ENCODE results near the gene AFTPH. TPM values are rescaled to one million over a fixed set of nuclear protein-coding genes. Genes with fewer than 3 reads are reported as not detected.

Gene AFTPH
- polyA plus RNA-seq, 1 experiment, result 10.9 TPM

- no peak for TF ChIP-seq CTCF (IDR thresholded peaks at IDR 0.05; ENCODE audit: insufficient read depth, low read depth, low read length)
- no peak overlapping the region for H3K4me3 ChIP-seq (ENCODE audit: low read depth, low read length)
- no peaks in the 10 kb centered on the region for H3K36me3 ChIP-seq (ENCODE audit: control insufficient read depth, insufficient read depth, low read length)
- ChIA-PET CTCF (interaction anchor here (0.9 to 2.3 kb wide), 6 partner anchors 10 to 263 kb away, joined by 3 to 6 read pairs (median 4); no protein-coding TSS in a partner anchor), POLR2A (no interaction called here)
- H3K27me3 ChIP-seq (ENCODE audit: control insufficient read depth, insufficient read depth, low read length), result peaks cover 20% of the 10 kb centered on the region
- DNase-seq (ENCODE audit: low read depth), result no peak
These were observed 81.9 kb downstream of the AFTPH start for GRCh38 chr2:64605991-64606478.

GRCh38 chr2:64606479-64607363, 82.6 kb downstream of the AFTPH start:
- ChIA-PET POLR2A (interaction anchor here (0.6 kb wide), 1 partner anchor 224 kb away, joined by 3 read pairs; no protein-coding TSS in a partner anchor), CTCF (interaction anchor here (0.7 to 2.3 kb wide), 12 partner anchors 11 to 266 kb away, joined by 3 to 12 read pairs (median 4); no protein-coding TSS in a partner anchor)
- no peak for TF ChIP-seq CTCF (IDR thresholded peaks at IDR 0.05; ENCODE audit: insufficient read depth, low read depth, low read length)
- H3K36me3 ChIP-seq (ENCODE audit: control insufficient read depth, insufficient read depth, low read length), result no peaks in the 10 kb centered on the region
- no peak overlapping the region for H3K4me3 ChIP-seq (ENCODE audit: low read depth, low read length)
- peaks cover 21% of the 10 kb centered on the region for H3K27me3 ChIP-seq (ENCODE audit: control insufficient read depth, insufficient read depth, low read length)
- no peak for DNase-seq (ENCODE audit: low read depth)

GRCh38 chr2:64607381-64608304, 83.5 kb downstream of the AFTPH start:
- POLR2A ChIA-PET, result interaction anchor here (0.6 kb wide), 1 partner anchor 223 kb away, joined by 3 read pairs; no protein-coding TSS in a partner anchor
- no peak for TF ChIP-seq CTCF (IDR thresholded peaks at IDR 0.05; ENCODE audit: insufficient read depth, low read depth, low read length)
- no peak for DNase-seq (ENCODE audit: low read depth)
- Histone ChIP-seq H3K27me3 (ENCODE audit: control insufficient read depth, insufficient read depth, low read length) (peaks cover 22% of the 10 kb centered on the region), H3K36me3 (ENCODE audit: control insufficient read depth, insufficient read depth, low read length) (no peaks in the 10 kb centered on the region), H3K4me3 (ENCODE audit: low read depth, low read length) (no peak overlapping the region)
- CTCF ChIA-PET, result interaction anchor here (0.7 to 2.3 kb wide), 13 partner anchors 7 to 265 kb away, joined by 3 to 12 read pairs (median 5); no protein-coding TSS in a partner anchor

- TF ChIP-seq CTCF (IDR thresholded peaks at IDR 0.05; ENCODE audit: insufficient read depth, low read depth, low read length), result no peak
- no peaks in the 10 kb centered on the region for H3K36me3 ChIP-seq (ENCODE audit: control insufficient read depth, insufficient read depth, low read length)
- no peak for DNase-seq (ENCODE audit: low read depth)
- ChIA-PET POLR2A (no interaction called here), CTCF (interaction anchor here (0.7 to 2.3 kb wide), 8 partner anchors 9 to 223 kb away, joined by 3 to 9 read pairs (median 5); no protein-coding TSS in a partner anchor)
- 0 out of 2 replicates have a peak overlapping the region, but pooled peaks have one; percentile 9 for H3K4me3 ChIP-seq (ENCODE audit: low read depth, low read length)
- peaks cover 20% of the 10 kb centered on the region for H3K27me3 ChIP-seq (ENCODE audit: control insufficient read depth, insufficient read depth, low read length)
These were observed 84.7 kb downstream of the AFTPH start for GRCh38 chr2:64608867-64609226.

Measured in BJ (cell line).